Measurements from ENCODE around the gene TEX35.

Gene TEX35

DNA sequence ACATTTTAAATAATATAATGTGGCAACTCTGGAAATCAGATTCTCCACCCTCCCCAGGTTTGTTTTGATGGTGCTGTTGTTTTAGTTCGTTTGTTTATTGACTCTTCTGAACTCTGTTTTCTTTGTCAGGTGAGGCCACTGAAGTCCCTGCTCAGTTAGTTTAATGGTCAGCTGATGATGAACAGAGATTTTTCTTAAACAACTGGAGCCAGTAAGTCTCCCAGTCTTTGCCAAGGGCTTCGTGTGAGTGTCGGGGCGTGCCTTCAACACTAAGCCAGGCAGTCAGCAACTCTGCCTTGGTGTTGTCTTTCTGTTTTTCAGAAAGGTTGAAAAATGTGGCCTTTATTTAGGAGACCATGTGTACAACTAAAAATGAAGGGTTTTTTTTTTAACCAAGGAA lies 58.9 kb downstream of the TEX35 start:
- H3K27me3 ChIP-seq (ENCODE audit: insufficient read depth, low read length): no peaks in the 10 kb centered on the region
- H3K9ac ChIP-seq (ENCODE audit: low read depth, low read length): no peak overlapping the region
- no peaks in the 10 kb centered on the region for H3K36me3 ChIP-seq (ENCODE audit: insufficient read depth, low read depth, low read length)
- H3K9me3 ChIP-seq (ENCODE audit: insufficient read depth, low read depth, low read length): no peaks in the 10 kb centered on the region
- H3K4me1 ChIP-seq (ENCODE audit: insufficient read depth, low read length): peaks cover 14% of the 10 kb centered on the region; the same call in 1 of the 2 replicates
- H3K27ac ChIP-seq (ENCODE audit: low read length): no peak overlapping the region
- no peak overlapping the region for H3K4me3 ChIP-seq (ENCODE audit: low read length)
